ENCODE measurements around the gene MFN1. TPM values are rescaled to one million over a fixed set of nuclear protein-coding genes. Genes with fewer than 3 reads are reported as not detected.
"Not testable (repeated sequence)": the region's sequence is repeated elsewhere in the genome, so short reads cannot be mapped to it uniquely, and the experiment has no call there.

MFN1 gene
- total RNA-seq, 1 donor from 2014 or later, result 50.3 TPM

GRCh38 chr3:179302111-179302510, 45.4 kb upstream of the MFN1 start:
- Mint-ChIP-seq H3K9me3 (ENCODE audit: low read depth) (peaks cover 9% of the 10 kb centered on the region), H3K36me3 (ENCODE audit: low read depth) (no peaks in the 10 kb centered on the region), H3K27ac (ENCODE audit: unreplicated experiment) (no peak overlapping the region), H3K4me1 (ENCODE audit: low read depth) (no peaks in the 10 kb centered on the region), H3K27me3 (ENCODE audit: low read depth) (no peaks in the 10 kb centered on the region), H3K4me3 (ENCODE audit: unreplicated experiment) (no peak overlapping the region)
- DNase-seq (ENCODE audit: low spot score), result no peak
- TF ChIP-seq CTCF (IDR thresholded peaks at IDR 0.05), result no peak

GRCh38 chr3:179304605-179305004, 42.9 kb upstream of the MFN1 start:
- H3K9me3 Mint-ChIP-seq (ENCODE audit: low read depth), result peaks cover 1% of the 10 kb centered on the region
- no peak for TF ChIP-seq CTCF (IDR thresholded peaks at IDR 0.05)
- no peaks in the 10 kb centered on the region for H3K4me1 Mint-ChIP-seq (ENCODE audit: low read depth)
- no peak overlapping the region for H3K27ac Mint-ChIP-seq (ENCODE audit: unreplicated experiment)
- H3K27me3 Mint-ChIP-seq (ENCODE audit: low read depth), result no peaks in the 10 kb centered on the region
- no peaks in the 10 kb centered on the region for H3K36me3 Mint-ChIP-seq (ENCODE audit: low read depth)
- no peak for DNase-seq (ENCODE audit: low spot score)
- H3K4me3 Mint-ChIP-seq (ENCODE audit: unreplicated experiment), result no peak overlapping the region

GRCh38 chr3:179307362-179307761, 40.1 kb upstream of the MFN1 start:
- not testable (repeated sequence) for H3K4me3 Mint-ChIP-seq (ENCODE audit: unreplicated experiment); H3K9me3 Mint-ChIP-seq (ENCODE audit: low read depth); DNase-seq (ENCODE audit: low spot score); H3K36me3 Mint-ChIP-seq (ENCODE audit: low read depth); H3K4me1 Mint-ChIP-seq (ENCODE audit: low read depth); H3K27me3 Mint-ChIP-seq (ENCODE audit: low read depth); H3K27ac Mint-ChIP-seq (ENCODE audit: unreplicated experiment)

- H3K4me1 Mint-ChIP-seq (ENCODE audit: low read depth), result no peaks in the 10 kb centered on the region
- H3K36me3 Mint-ChIP-seq (ENCODE audit: low read depth), result no peaks in the 10 kb centered on the region
- no peaks in the 10 kb centered on the region for H3K9me3 Mint-ChIP-seq (ENCODE audit: low read depth)
- no peak overlapping the region for H3K27ac Mint-ChIP-seq (ENCODE audit: unreplicated experiment)
- no peaks in the 10 kb centered on the region for H3K27me3 Mint-ChIP-seq (ENCODE audit: low read depth)
- no peak overlapping the region for H3K4me3 Mint-ChIP-seq (ENCODE audit: unreplicated experiment)
- DNase-seq (ENCODE audit: low spot score), result no peak
- TF ChIP-seq CTCF (IDR thresholded peaks at IDR 0.05), result no peak
Observed at GRCh38 chr3:179308001-179308400, 39.5 kb upstream of the MFN1 start.

- H3K27ac Mint-ChIP-seq (ENCODE audit: unreplicated experiment), result no peak overlapping the region
- H3K27me3 Mint-ChIP-seq (ENCODE audit: low read depth), result no peaks in the 10 kb centered on the region
- no peaks in the 10 kb centered on the region for H3K36me3 Mint-ChIP-seq (ENCODE audit: low read depth)
- H3K9me3 Mint-ChIP-seq (ENCODE audit: low read depth), result no peaks in the 10 kb centered on the region
- DNase-seq (ENCODE audit: low spot score), result no peak
- TF ChIP-seq CTCF (IDR thresholded peaks at IDR 0.05), result no peak
- no peak overlapping the region for H3K4me3 Mint-ChIP-seq (ENCODE audit: unreplicated experiment)
- H3K4me1 Mint-ChIP-seq (ENCODE audit: low read depth), result no peaks in the 10 kb centered on the region
Observed at GRCh38 chr3:179309225-179310078, 38.1 kb upstream of the MFN1 start.

GRCh38 chr3:179318876-179319275, 28.6 kb upstream of the MFN1 start:
- Mint-ChIP-seq H3K27me3 (ENCODE audit: low read depth) (no peaks in the 10 kb centered on the region), H3K9me3 (ENCODE audit: low read depth) (no peaks in the 10 kb centered on the region), H3K4me1 (ENCODE audit: low read depth) (peaks cover 19% of the 10 kb centered on the region), H3K36me3 (ENCODE audit: low read depth) (no peaks in the 10 kb centered on the region), H3K27ac (ENCODE audit: unreplicated experiment) (no peak overlapping the region), H3K4me3 (ENCODE audit: unreplicated experiment) (no peak overlapping the region)
- no peak for TF ChIP-seq CTCF (IDR thresholded peaks at IDR 0.05)
- no peak for DNase-seq (ENCODE audit: low spot score)

Measured in chondrocyte (in vitro differentiated cells).